Erythroblast (primary cell): ENCODE results near the gene SIGLEC12.

Experiments used
- DNase-seq, 2 experiments: peaks; one replicate each; lab custom pipeline; 2025; lab: John Stamatoyannopoulos, UW
- GATA1 ChIP-seq: IDR thresholded peaks from 2 replicates; pipeline ENCODE4 v1.6.1; 2011; ENCODE audit warnings: low read depth, mild to moderate bottlenecking, control low read depth, low read length, moderate library complexity
- POLR2A ChIP-seq: IDR thresholded peaks from 2 replicates; pipeline ENCODE4 v1.6.1; 2011; ENCODE audit warnings: mild to moderate bottlenecking, low read length

The SIGLEC12 gene

GRCh38 chr19:51501594-51502263, at the start of gene SIGLEC12:
SIGLEC12 (minus strand) TSS chr19:51501800; CDS start chr19:51501733, 67 bp downstream.
- DNase-seq, result no peak

DNA sequence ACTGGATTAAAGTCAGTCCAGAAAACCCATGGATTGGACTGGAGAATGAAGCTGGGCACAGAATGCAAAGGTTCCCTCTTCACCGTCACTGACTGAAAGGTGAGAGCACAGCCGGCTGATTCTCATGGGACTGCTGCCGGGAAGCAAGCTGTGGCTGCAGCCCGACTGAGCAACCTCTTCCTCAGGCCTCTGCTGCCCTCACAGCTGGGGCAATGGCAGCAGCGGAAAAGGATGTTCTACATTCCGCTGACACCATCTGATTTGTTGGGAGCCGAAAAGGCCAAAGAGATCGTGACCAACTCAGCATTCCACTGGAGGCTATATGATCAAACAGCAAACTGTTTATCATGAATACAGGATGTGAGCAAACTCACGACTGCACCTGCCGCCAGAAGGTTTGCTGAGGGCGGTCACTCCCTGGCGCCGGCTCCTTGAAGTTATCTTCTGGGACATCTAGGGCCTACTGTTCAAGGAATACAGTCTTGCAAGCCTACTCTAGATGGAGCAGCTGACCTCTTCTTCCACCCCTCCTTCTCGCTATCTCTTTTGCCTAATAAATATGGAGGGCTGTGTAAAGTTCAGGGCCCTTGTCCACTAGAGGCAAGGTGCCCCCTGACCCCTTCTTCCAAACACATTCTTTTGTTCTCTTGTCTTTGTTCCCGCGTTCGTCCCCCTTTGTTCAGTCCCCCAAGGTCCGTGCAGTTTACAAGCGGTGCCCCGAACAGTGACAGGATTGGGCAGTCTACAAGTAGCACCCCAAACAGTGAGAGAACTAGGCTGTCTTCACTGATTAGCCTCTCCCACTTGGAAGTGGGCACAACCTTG, 49.5 kb upstream of the SIGLEC12 start:
- DNase-seq, result no peak
- TF ChIP-seq POLR2A, result peak; percentile 29
- TF ChIP-seq GATA1, result no peak

More at GRCh38 chr19:51501594-51502263, at the start of gene SIGLEC12:
- TF ChIP-seq POLR2A, result no peak
- no peak for TF ChIP-seq GATA1

DNA sequence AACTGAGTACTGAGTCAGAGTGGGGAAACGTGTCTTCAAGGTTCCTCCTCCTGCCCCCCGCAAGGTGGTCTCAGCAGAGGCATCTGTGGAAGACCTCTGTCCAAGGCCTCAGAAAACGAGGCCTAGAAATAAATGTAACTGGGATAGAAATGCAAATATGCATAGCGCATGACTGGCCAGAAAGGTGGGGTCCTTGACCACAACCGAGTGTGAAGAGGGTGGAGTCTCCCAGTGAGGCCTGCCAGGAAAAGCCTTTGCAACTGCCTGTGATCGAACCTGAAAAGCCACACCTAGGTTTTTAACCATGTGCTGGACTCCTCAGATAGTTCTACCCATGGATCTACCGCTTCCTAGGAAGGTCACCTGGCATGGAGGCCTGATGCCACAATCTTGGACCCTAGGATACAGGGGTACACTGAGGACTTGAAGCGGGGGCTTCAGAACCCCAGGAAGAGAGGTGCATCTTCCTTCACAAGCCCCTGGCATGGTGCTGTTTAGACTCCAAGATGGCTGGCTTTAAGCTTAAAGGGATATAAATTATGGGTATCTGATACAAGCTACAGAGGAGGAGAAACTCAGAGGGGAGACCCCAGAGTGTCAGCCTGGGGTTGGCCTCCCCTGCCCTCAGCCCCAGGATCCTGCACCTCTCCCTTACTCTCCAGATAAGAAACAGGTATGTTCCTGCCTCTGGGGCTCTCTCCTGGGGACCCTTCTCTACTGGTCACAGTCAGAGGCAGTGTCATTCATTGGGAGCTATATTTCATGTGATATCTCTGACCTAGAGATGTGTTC, 48.1 kb upstream of the SIGLEC12 start:
- TF ChIP-seq POLR2A (peak; percentile 55), GATA1 (no peak)
- DNase-seq, result peak; percentile 43 to 68

- TF ChIP-seq POLR2A (no peak), GATA1 (no peak)
- DNase-seq, result no peak
These were observed 47.3 kb upstream of the SIGLEC12 start for GRCh38 chr19:51548891-51549305.

GRCh38 chr19:51548213-51548651, 46.6 kb upstream of the SIGLEC12 start:
- TF ChIP-seq POLR2A (no peak), GATA1 (no peak)
- peak; percentile 77 to 84 for DNase-seq

DNA sequence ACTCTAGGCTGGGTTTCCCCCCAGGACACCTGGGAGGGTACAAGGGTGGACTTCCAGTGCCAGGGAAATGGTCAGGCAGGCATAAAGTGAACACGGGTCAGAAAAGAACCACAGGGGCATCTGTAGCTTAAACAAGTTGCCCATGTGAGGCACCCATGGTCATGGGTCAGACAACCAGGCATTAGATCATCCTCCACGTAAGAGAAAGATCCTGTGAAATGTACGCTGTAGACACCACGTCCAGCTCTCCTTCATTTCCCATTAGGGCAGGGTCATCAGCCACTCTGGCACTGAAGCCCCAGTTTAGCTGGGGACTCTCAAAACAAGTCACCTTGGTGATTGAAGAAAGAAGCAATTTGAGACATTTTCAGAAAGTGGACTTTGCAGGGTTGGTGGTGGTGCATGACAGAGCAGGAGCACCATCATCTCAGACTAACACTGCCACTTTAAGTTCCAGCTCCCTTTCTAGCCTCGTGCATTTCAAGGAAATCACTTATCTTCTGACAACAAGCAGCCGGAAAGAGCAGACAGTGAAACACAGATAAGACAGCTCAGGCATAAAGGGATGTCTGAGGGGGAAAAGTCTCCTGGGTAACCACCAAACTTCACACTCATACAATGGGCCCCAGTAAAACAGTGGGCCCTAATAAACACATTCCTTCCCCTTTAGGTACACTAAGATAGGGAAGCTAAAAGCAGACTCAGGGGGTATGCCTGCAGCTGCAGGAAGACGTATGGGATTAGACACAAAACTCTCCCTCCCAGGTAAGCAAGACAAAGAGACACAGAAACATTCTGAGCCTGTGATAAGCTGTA, 46.0 kb upstream of the SIGLEC12 start:
- peak; percentile 89 for TF ChIP-seq GATA1
- TF ChIP-seq POLR2A, result peak; percentile 89
- peak; percentile 93 to 97 for DNase-seq

DNA sequence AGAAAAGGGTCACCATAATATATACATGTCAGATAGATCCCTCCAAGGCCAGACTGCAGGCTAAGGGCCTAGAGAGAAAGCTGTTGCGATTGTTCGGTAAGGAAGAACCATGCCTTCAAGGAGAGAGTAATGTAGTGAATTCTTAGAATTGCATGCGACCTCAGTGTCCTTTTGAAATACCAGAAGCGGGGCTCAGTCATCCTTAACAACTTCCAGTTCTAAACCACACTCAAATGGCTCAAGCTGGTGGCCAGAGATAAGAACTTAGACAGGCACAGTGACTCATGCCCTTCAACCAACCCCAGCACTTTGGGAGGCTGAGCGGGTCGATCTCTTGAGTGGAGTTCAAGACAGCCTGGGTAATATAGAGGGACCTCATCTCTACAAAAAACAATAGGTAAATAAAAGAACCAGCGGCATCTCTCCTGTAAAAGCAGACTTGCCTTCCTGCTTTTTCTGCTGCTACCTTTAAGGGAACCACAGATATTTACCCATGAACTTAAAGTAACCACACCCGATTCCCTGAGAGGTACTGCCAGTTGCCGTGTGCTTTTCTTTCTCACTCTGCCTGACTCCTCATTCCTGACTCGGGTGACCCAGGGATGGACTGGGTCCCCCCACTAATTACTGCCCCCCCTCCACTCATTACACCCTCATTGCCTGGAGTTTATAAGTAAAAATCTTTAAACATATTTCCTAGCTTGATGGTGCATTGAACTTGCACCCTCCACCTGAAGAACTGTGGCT, 45.2 kb upstream of the SIGLEC12 start:
- DNase-seq, result peak; percentile 97 to 99
- peak; percentile 73 for TF ChIP-seq POLR2A
- peak; percentile 88 for TF ChIP-seq GATA1

GRCh38 chr19:51546107-51546649, 44.6 kb upstream of the SIGLEC12 start:
- DNase-seq, result no peak
- no peak for TF ChIP-seq POLR2A
- no peak for TF ChIP-seq GATA1

GRCh38 chr19:51544038-51544437, 42.4 kb upstream of the SIGLEC12 start:
- TF ChIP-seq GATA1 (no peak), POLR2A (no peak)
- no peak for DNase-seq

- TF ChIP-seq POLR2A (no peak), GATA1 (no peak)
- DNase-seq, result no peak
These were observed 41.1 kb upstream of the SIGLEC12 start for GRCh38 chr19:51542699-51543098.

- TF ChIP-seq POLR2A, result peak; percentile 79
- no peak for TF ChIP-seq GATA1
- DNase-seq, result peak; percentile 68 to 70
These were observed 40.1 kb upstream of the SIGLEC12 start for GRCh38 chr19:51541458-51542357.
